K562 (cell line): ENCODE results near the gene SELENOI. TPM values are rescaled to one million over a fixed set of nuclear protein-coding genes. Genes with fewer than 3 reads are reported as not detected.

Source experiments
- CCAR2 ChIP-seq: fragments of 200-400 bp; formaldehyde crosslinking; IDR thresholded peaks from 2 replicates; pipeline ENCODE4 v1.6.1; 2017; ENCODE audit warnings: mild to moderate bottlenecking, low read depth, low read length
- CXXC5 ChIP-seq: fragments of 250-450 bp; sonication (Bioruptor Pico); IDR thresholded peaks from 2 replicates; pipeline ENCODE4 v1.8.0; 2022; ENCODE audit warnings: inconsistent platforms, mild to moderate bottlenecking, moderate library complexity
- ESRRB ChIP-seq: fragments of 250-450 bp; sonication (Bioruptor Pico); IDR thresholded peaks from 2 replicates; pipeline ENCODE4 v1.5.0; 2020; ENCODE audit warnings: mild to moderate bottlenecking, moderate library complexity, borderline replicate concordance
- HDGF ChIP-seq: fragments of 450-650 bp; IDR thresholded peaks from 2 replicates; pipeline ENCODE4 v1.6.1; 2016
- PHF20 ChIP-seq: fragments of 450-650 bp; IDR thresholded peaks from 2 replicates; pipeline ENCODE4 v1.6.1; 2018; ENCODE audit not compliant: partially characterized antibody
- TAF1 ChIP-seq: IDR thresholded peaks from 2 replicates; pipeline ENCODE4 v1.6.1; 2011; ENCODE audit warnings: mild to moderate bottlenecking, low read length, moderate library complexity; ENCODE audit not compliant: insufficient read depth, control insufficient read depth, severe bottlenecking; ENCODE audit errors: extremely low read depth
- polyA plus RNA-seq, 8 experiments: library from polyadenylated mRNA; depleted of rRNA in 4 of 8; stranded (reverse) in 5 of 8; unstranded in 3 of 8; fragments of >200 nt; fragmentation: Nextera tagmentation in 2 of 8; fragmentation: Illumina TruSeq in 1 of 8; extraction: Ambion mirVana in 2 of 8; extraction: Trizol in 1 of 8; gene quantifications; 2 replicates each; pipeline versions ENCODE4 v1.2.1 to v1.2.3, GENCODE V29; 2011 to 2014; ENCODE audit warnings: inconsistent platforms in 1 of 8, missing spikeins in 1 of 8
- total RNA-seq, 7 experiments: library from RNA; depleted of rRNA in 6 of 7; stranded (reverse); fragments of >200 nt in 6 of 7; fragmentation: Illumina TruSeq in 2 of 7; extraction: Trizol in 2 of 7; gene quantifications; 2 replicates each; pipeline versions ENCODE4 v1.2.1 to v1.2.3, GENCODE V29; 2011 to 2021; ENCODE audit warnings: low replicate concordance in 1 of 7
- TF ChIP-seq, protein P1 (sequence below): fragments of 450-650 bp; IDR thresholded peaks from 2 replicates; pipeline ENCODE4 v1.6.1; 2016; ENCODE audit warnings: low read depth
- TF ChIP-seq, protein P2 (sequence below): IDR thresholded peaks from 2 replicates; pipeline ENCODE4 v1.6.1; 2011; ENCODE audit warnings: borderline replicate concordance, low read depth, mild to moderate bottlenecking, moderate library complexity, low read length; ENCODE audit not compliant: insufficient read depth, poor library complexity, severe bottlenecking
- TF ChIP-seq, protein P3 (sequence below): fragments of 450-650 bp; IDR thresholded peaks from 2 replicates; pipeline ENCODE4 v1.6.1; 2016; ENCODE audit warnings: missing biosample characterization, missing genetic modification characterization
- TF ChIP-seq, protein P4 (sequence below): fragments of 250-450 bp; sonication (Bioruptor Pico); IDR thresholded peaks from 2 replicates; pipeline ENCODE4 v1.8.0; 2021; ENCODE audit warnings: mild to moderate bottlenecking, moderate library complexity

Gene SELENOI
- total and polyA plus RNA-seq, 9 of the 15 experiments (the other 6 are each of a cell fraction or from before 2014, with no cell fraction given), result 9.6 to 46.9 (median 24.4) TPM

DNA sequence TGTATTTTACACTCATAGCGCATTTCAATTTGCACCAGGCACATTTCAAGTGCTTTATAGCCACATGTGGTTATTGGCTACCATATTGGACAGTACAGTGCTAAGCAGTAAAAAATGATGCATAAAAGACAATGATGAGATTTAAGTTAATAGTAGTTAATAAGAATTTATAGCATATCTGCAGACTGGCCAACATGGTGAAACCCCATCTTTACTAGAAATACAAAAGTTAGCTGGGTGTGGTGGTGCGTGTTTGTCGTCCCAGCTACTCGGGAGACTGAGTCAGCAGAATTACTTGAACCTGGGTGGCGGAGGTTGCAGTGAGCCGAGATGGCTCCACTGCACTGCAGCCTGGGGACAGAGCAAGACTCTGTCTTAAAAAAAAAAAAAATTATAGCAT, 65.5 kb downstream of the SELENOI start (continued):
- TF ChIP-seq, protein P1, sequence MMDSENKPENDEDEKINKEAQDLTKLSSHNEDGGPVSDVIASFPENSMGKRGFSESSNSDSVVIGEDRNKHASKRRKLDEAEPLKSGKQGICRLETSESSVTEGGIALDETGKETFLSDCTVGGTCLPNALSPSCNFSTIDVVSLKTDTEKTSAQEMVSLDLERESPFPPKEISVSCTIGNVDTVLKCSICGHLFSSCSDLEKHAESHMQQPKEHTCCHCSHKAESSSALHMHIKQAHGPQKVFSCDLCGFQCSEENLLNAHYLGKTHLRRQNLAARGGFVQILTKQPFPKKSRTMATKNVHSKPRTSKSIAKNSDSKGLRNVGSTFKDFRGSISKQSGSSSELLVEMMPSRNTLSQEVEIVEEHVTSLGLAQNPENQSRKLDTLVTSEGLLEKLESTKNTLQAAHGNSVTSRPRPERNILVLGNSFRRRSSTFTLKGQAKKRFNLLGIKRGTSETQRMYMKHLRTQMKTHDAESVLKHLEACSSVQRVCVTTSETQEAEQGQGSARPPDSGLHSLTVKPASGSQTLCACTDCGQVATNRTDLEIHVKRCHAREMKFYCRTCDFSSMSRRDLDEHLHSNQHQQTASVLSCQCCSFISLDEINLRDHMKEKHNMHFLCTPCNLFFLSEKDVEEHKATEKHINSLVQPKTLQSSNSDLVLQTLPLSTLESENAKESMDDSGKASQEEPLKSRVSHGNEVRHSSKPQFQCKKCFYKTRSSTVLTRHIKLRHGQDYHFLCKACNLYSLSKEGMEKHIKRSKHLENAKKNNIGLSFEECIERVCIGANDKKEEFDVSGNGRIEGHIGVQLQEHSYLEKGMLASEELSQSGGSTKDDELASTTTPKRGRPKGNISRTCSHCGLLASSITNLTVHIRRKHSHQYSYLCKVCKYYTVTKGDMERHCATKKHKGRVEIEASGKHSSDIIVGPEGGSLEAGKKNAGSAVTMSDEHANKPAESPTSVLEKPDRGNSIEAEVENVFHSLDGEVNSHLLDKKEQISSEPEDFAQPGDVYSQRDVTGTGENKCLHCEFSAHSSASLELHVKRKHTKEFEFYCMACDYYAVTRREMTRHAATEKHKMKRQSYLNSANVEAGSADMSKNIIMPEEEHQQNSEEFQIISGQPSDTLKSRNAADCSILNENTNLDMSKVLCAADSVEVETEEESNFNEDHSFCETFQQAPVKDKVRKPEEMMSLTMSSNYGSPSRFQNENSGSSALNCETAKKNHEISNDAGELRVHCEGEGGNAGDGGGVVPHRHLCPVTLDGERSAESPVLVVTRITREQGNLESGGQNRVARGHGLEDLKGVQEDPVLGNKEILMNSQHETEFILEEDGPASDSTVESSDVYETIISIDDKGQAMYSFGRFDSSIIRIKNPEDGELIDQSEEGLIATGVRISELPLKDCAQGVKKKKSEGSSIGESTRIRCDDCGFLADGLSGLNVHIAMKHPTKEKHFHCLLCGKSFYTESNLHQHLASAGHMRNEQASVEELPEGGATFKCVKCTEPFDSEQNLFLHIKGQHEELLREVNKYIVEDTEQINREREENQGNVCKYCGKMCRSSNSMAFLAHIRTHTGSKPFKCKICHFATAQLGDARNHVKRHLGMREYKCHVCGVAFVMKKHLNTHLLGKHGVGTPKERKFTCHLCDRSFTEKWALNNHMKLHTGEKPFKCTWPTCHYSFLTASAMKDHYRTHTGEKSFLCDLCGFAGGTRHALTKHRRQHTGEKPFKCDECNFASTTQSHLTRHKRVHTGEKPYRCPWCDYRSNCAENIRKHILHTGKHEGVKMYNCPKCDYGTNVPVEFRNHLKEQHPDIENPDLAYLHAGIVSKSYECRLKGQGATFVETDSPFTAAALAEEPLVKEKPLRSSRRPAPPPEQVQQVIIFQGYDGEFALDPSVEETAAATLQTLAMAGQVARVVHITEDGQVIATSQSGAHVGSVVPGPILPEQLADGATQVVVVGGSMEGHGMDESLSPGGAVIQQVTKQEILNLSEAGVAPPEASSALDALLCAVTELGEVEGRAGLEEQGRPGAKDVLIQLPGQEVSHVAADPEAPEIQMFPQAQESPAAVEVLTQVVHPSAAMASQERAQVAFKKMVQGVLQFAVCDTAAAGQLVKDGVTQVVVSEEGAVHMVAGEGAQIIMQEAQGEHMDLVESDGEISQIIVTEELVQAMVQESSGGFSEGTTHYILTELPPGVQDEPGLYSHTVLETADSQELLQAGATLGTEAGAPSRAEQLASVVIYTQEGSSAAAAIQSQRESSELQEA, result no peak
- TF ChIP-seq, protein P2, sequence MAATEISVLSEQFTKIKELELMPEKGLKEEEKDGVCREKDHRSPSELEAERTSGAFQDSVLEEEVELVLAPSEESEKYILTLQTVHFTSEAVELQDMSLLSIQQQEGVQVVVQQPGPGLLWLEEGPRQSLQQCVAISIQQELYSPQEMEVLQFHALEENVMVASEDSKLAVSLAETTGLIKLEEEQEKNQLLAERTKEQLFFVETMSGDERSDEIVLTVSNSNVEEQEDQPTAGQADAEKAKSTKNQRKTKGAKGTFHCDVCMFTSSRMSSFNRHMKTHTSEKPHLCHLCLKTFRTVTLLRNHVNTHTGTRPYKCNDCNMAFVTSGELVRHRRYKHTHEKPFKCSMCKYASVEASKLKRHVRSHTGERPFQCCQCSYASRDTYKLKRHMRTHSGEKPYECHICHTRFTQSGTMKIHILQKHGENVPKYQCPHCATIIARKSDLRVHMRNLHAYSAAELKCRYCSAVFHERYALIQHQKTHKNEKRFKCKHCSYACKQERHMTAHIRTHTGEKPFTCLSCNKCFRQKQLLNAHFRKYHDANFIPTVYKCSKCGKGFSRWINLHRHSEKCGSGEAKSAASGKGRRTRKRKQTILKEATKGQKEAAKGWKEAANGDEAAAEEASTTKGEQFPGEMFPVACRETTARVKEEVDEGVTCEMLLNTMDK, result no peak
- TF ChIP-seq, protein P3, sequence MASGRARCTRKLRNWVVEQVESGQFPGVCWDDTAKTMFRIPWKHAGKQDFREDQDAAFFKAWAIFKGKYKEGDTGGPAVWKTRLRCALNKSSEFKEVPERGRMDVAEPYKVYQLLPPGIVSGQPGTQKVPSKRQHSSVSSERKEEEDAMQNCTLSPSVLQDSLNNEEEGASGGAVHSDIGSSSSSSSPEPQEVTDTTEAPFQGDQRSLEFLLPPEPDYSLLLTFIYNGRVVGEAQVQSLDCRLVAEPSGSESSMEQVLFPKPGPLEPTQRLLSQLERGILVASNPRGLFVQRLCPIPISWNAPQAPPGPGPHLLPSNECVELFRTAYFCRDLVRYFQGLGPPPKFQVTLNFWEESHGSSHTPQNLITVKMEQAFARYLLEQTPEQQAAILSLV (tag), result no peak
- no peak for TF ChIP-seq ESRRB (CRISPR knock-in tag)
- peak; percentile 44 for TF ChIP-seq CXXC5
- TF ChIP-seq TAF1, result peak; percentile 67
- TF ChIP-seq PHF20, result no peak
- TF ChIP-seq HDGF, result no peak
- no peak for TF ChIP-seq CCAR2
- TF ChIP-seq, protein P4, sequence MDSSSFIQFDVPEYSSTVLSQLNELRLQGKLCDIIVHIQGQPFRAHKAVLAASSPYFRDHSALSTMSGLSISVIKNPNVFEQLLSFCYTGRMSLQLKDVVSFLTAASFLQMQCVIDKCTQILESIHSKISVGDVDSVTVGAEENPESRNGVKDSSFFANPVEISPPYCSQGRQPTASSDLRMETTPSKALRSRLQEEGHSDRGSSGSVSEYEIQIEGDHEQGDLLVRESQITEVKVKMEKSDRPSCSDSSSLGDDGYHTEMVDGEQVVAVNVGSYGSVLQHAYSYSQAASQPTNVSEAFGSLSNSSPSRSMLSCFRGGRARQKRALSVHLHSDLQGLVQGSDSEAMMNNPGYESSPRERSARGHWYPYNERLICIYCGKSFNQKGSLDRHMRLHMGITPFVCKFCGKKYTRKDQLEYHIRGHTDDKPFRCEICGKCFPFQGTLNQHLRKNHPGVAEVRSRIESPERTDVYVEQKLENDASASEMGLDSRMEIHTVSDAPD (CRISPR knock-in tag), result no peak
